Effector memory CD8-positive, alpha-beta T cell (primary cell): Measurements from ENCODE around the gene MOCOS.

Source experiments
- ATAC-seq: fragments of 150-1000 bp; cut with Tn5 transposase; replicated peaks from 2 replicates; pipeline ENCODE4 v1.10.0; 2021; ENCODE audit warnings: mild to moderate bottlenecking, moderate library complexity
- DNase-seq, 3 experiments: peaks; one replicate each; pipeline ENCODE4 v3.0.0; 2021
- H3K27ac Mint-ChIP-seq, 2 donors: one replicate each; pipeline ENCODE4 v1.8.0; 2022; ENCODE audit warnings: mild to moderate bottlenecking in 2 of 2, mixed read lengths in 2 of 2, moderate library complexity in 2 of 2
- H3K27me3 Mint-ChIP-seq, 2 donors: one replicate each; pipeline ENCODE4 v1.8.0; 2022; ENCODE audit warnings: mixed read lengths in 2 of 2
- H3K36me3 Mint-ChIP-seq: one replicate; pipeline ENCODE4 v1.8.0; 2022; ENCODE audit warnings: mild to moderate bottlenecking, moderate library complexity, mixed read lengths; ENCODE audit not compliant: insufficient read depth
- H3K4me1 Mint-ChIP-seq, 2 donors: one replicate each; pipeline ENCODE4 v1.8.0; 2022; ENCODE audit warnings: low read depth in 2 of 2, mixed read lengths in 2 of 2
- H3K4me3 Mint-ChIP-seq, 2 donors: one replicate each; pipeline ENCODE4 v1.8.0; 2022; ENCODE audit warnings: mild to moderate bottlenecking in 2 of 2, mixed read lengths in 2 of 2, moderate library complexity in 2 of 2
- H3K9me3 Mint-ChIP-seq, 2 donors: one replicate each; pipeline ENCODE4 v1.8.0; 2022; ENCODE audit warnings: mixed read lengths in 2 of 2

MOCOS gene

GRCh38 chr18:36314754-36315153, 127.5 kb downstream of the MOCOS start:
- no peaks in the 10 kb centered on the region for H3K4me1 Mint-ChIP-seq
- ATAC-seq (no peak), DNase-seq (no peak)
- H3K36me3 Mint-ChIP-seq, result peaks cover 3% of the 10 kb centered on the region
- H3K27ac Mint-ChIP-seq, result no peak overlapping the region
- peaks cover 34 to 56% of the 10 kb centered on the region in 2 donors for H3K27me3 Mint-ChIP-seq
- H3K4me3 Mint-ChIP-seq, result no peak overlapping the region
- peaks cover 6 to 11% of the 10 kb centered on the region in 2 donors for H3K9me3 Mint-ChIP-seq

DNA sequence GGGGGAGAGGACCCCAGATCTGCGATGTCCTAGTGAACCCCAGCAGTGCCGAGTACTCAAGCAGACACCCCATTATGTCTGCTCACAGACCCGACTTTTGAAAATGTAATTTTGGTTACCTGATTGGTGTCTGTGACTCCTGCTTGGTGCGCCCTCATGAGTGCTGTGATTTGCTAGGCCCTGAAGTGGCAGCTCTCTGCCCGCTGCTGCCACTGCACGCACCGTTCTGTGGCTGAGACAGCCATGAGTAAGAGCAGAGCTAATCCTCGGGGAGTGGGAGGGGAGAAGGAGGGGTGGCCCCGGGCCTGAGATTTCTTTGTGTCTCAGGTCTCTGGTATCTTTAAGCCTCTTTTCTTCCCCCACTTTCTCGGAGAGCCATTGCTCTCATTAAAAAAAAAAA, 128.4 kb downstream of the MOCOS start:
- Mint-ChIP-seq H3K4me3 (no peak overlapping the region), H3K4me1 (no peaks in the 10 kb centered on the region), H3K27ac (no peak overlapping the region), H3K36me3 (peaks cover 3% of the 10 kb centered on the region), H3K9me3 (peaks cover 6 to 11% of the 10 kb centered on the region in 2 donors), H3K27me3 (peaks cover 35 to 49% of the 10 kb centered on the region in 2 donors)
- DNase-seq, result no peak
- ATAC-seq, result no peak

DNA sequence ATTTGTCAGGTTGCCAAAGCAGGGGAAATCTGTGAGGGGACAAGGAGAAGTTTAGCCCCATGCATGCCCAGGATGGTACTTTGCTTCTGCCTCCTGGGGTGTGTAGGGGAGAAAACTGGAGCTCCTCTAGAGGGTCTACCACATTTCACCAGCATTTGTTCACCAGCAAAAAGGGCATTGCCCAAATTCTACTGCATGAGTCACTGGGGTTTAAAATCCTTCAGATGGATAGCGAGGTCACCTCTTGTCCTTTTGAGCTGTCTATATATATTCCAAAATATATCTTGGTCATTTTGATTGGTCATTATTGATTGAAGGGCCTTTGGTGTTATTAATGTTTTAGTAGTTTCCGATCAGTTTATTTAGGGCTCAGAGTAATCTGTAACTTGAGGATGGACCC, 128.9 kb downstream of the MOCOS start:
- peaks cover 39 to 49% of the 10 kb centered on the region in 2 donors for H3K27me3 Mint-ChIP-seq
- H3K27ac Mint-ChIP-seq, result no peak overlapping the region
- peaks cover 3% of the 10 kb centered on the region for H3K36me3 Mint-ChIP-seq

More for the DNA sequence above, 128.9 kb downstream of the MOCOS start:
- no peak overlapping the region for H3K4me3 Mint-ChIP-seq
- DNase-seq (no peak), ATAC-seq (no peak)
- no peaks in the 10 kb centered on the region for H3K4me1 Mint-ChIP-seq
- peaks cover 6 to 11% of the 10 kb centered on the region in 2 donors for H3K9me3 Mint-ChIP-seq
